SU-DHL-6 (cell line): ENCODE results near the gene MRPS10.

Experiments used
- CTCF ChIP-seq: fragments of 200-600 bp; sonication (generic); IDR thresholded peaks from one replicate; pipeline ENCODE4 v1.5.1; 2017; ENCODE audit warnings: antibody characterized with exemption, mild to moderate bottlenecking, low read length, moderate library complexity; ENCODE audit not compliant: insufficient read depth, poor library complexity, severe bottlenecking
- EZH2phosphoT487 ChIP-seq: fragments of 200-600 bp; sonication (generic), shearing (Covaris generic); conservative IDR thresholded peaks from 2 replicates; pipeline ENCODE4 v1.6.1; 2018; ENCODE audit warnings: mild to moderate bottlenecking, antibody characterized with exemption, low read length, moderate library complexity, mixed read lengths

GRCh38 chr6:42228305-42228704 lies 10.6 kb upstream of the MRPS10 start:
- no peak for TF ChIP-seq CTCF
- TF ChIP-seq EZH2phosphoT487: no peak
